HG02798 (cell line): ENCODE data around the gene CCL15.

Experiments
- ATAC-seq: cut with Tn5 transposase; IDR thresholded peaks from one replicate; pipeline ENCODE4 v1.9.1; 2021; ENCODE audit warnings: mild to moderate bottlenecking; ENCODE audit not compliant: unreplicated experiment, poor library complexity

Gene CCL15

DNA sequence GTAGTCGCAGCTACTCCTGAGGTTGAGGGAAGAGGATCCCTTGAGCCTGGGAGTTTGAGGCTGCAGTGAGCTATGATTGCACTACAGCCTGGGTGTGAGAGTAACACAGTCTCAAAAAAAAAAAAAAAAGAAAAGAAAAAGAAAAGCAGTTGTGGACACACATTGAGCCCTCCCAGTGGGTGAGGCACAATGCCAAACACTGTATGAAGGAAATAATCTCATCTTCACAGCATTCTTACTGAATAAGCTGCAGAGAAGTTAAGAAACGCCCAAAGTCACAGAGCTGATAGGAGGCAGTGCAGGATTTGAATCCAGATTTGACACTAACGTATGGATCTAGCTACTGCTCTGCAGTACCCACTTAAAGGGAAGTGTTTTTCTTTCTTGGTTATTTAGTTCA is 52.0 kb downstream of the CCL15 start:
- no peak for ATAC-seq

DNA sequence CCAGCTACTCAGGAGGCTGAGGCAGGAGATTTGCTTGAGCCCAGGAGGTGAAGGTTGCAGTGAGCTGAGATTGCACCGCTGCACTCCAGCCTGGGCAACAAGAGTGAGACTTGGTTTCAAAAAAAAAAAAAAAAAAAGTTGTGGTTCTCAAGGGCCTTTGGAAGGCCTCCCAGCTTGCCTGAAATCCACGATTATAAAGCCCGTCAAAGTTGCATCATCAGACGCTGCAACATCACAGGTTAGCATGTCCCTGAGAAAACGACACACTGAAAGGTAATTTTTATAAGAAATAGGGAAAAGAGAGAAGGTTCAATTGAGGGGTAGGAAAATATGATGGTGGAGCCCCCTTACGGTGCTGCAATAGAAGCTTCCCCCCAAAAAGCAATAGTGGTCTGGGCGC is 53.3 kb downstream of the CCL15 start:
- ATAC-seq, result no peak
